GM21360 (cell line): ENCODE measurements around the gene METTL3.

Experiments used
- ATAC-seq: cut with Tn5 transposase; IDR thresholded peaks from one replicate; pipeline ENCODE4 v1.9.1; 2021; ENCODE audit warnings: mild to moderate bottlenecking, moderate library complexity; ENCODE audit not compliant: unreplicated experiment

The METTL3 gene

DNA sequence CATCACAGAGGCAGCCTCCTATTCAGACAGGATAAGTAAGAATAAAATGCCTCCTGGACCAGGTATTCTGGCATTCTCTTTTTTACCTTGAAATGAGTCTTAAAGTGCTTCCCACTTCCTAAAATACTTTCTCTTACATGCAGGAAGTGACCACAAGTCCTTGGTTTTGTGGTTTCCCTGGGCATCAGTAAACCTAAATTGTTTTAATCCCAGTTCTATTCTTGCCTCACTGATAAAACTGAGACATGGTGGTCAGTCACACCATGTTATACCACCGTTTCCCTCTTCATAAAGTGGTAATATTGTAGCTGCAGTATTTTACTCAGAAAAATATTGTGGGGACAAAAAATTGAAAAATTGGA is 16.2 kb upstream of the METTL3 start:
- no peak for ATAC-seq

DNA sequence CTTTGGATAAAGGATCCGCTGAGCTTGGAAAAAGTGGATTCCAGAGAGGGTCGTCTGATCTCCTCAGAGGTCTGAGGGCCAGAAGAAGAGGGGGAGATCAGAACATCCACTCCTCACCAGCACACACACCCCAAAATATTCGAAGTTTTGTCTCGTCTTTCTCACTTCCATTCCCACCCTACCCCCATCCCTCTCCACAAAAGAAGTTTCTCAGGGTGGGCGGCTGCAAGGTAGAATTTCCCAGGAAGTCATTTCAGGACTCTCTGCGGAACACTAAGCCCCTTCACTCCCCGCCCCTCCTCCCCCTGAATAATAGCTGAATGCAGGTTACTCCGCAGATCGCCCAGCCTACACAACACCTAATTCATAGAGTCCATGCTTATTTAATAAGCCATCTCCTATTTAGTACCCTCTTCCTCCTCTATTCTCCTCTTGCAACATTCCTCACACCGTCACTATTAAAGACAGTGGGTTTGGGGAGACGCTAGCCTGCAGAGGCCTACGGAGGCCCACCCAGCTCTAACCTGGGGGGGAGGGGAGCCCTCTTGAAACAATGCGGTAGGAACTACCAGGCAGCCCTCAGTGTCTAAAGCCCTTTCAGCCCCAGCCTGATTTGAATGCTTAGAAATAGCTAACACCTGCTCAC is 15.7 kb upstream of the METTL3 start:
- no peak for ATAC-seq

DNA sequence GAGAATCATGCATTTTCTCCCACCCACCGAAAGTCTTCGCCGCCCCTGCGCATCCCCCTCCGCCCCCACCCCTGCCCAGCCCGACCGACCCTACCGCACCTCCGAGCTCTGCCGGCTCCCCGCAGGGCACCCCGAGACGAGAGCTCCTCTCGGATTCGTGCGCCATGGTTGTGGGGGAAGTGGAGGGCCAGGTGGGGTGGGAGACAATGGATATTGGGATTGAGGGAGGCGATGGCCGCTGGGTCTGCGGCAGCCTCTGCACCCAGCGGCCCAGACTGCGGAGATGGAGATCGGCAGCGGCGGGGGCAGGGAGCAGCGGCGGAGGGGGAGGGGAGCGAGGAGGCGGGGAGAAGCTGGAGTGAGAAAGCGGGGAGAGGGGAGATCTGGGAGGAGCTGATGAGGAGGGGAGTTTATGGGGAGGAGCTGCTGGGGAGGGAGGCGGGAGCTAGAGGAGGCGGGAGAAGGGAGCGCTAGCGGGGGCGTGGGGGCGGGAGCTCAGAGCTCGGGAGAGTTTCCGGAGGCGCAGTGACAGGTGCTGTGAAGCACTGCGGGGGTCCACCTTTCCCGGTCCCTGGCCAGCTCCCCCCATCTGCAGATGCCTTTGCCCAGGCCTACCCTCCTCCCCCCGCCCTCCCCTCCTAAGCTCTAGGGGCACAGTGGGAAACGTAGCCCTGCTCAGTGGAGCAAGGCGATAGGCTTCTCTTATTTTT is 15.0 kb upstream of the METTL3 start, which contains the start of gene SALL2:
Gene SALL2, minus strand, starts transcription at position 385 of the 710 bp plus-strand sequence. Its CDS starts 219 bp downstream, at position 166.
- peak; percentile 59 for ATAC-seq

DNA sequence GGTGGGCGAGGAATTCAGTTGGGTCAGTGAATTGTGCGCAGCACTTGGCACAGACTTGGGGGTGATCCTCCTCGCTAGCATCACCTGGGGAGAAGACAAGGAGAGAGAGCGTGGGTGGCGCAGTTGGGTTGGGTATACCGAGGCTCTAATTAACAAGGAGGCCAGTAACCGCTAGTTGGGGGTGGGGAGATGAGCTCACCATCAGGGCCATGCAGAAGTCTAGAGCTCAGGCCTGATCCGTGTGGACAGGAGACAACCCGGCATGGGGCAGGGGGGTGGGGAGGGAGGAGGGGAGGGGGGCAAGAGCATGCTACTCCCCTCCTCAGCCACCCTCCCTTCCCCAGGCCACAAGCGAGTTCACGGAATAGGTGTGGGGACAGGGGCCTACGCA is 14.4 kb upstream of the METTL3 start:
- ATAC-seq, result no peak

DNA sequence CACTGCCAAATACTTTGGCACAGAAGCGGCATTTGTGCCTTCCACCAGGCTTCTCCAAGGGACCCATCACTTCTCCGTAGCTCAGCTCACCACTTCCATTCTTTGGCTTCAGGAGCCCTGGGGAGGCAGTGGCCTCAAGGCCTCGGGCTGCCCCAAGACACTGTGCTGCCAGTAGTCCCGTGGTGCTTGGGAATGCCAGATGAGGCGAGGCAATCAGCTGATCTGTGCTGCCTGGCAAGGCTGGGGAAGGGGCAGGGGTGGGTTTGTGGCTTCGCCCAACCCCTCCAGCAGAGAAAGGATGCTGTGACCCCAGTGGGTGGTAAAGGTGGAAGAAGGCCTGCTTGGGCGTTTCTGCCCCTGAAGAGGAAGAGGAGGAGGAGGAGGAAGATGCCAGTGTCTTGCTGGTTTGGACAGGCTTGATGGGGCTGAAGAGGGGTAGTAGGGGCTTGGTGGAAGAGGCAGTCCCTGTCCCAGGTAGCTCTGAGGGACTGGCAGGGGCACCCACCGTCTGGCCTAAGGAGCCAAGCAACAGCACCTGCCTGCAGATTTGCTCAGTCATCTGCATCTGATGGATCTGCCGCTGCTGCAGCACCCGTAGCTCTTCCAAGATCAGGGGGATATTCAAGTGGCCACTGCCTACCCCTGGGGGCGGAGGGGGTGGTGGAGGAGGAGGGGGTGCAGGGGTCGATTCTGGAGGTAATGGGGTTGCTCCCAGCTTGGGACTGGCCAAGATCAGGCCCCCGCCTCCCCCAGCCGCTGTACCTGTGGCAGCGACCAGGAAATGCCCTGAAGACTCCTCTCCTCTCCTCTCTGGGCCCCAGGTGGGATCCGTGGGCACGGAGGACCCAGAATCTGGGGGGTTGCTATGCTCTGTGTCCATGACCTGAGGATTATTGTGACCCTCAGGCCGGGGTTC is 13.7 kb upstream of the METTL3 start:
- no peak for ATAC-seq

DNA sequence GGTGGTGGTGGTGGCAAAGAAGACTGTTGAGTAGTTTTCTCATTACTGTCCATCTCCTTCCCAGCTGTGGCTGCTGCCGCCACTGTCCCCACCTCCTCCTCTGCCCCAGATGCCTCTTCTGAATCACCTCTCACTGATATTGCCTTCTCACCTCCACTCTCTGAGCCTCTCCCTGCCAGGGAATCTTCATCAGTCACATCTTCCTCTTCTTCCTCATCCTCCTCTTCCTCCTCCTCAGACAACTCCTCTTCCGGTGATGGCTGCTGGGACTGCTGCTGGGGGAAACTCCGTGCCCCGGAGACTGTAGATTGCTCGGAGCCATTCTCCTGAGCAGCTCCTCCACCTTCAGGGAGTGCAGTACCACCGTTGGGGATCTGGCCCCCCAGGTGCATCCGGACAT is 12.1 kb upstream of the METTL3 start:
- no peak for ATAC-seq

DNA sequence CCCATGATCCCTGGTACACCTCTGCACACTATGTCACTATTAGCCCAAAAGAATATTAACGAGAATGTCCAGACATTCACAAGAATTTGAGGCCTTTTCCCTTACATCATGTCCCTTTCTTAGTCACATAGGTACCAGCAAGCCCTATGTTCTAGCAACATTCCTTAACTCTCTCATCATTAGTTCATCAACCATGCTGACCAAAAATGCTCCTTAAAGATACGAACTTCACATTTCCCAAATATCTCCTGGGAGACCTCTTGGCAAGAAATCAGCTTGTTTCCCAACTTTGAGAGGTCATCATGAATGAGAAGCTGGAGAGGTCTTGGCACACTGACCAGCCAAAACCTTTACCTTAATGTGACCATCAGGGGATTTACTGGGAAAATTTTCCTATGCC is 10.4 kb upstream of the METTL3 start:
- no peak for ATAC-seq

DNA sequence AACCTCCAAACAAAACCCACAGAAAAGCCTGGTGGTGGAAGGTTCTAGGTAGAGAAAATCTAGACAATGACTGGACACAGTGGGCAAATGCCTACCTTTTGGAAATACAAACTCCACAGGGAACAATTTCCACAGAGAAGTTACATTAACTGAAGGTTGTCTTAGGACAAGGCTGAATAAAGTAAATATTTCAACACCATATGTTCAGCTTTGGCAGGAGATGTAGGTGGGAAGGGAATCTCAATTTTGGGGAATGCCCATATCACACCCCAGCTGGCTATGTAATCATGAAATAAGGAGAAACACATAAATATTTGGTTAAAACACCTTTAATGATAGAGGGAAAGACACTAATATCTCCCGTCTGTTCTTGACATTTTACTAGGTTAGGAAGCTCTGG is 9.6 kb upstream of the METTL3 start:
- no peak for ATAC-seq

DNA sequence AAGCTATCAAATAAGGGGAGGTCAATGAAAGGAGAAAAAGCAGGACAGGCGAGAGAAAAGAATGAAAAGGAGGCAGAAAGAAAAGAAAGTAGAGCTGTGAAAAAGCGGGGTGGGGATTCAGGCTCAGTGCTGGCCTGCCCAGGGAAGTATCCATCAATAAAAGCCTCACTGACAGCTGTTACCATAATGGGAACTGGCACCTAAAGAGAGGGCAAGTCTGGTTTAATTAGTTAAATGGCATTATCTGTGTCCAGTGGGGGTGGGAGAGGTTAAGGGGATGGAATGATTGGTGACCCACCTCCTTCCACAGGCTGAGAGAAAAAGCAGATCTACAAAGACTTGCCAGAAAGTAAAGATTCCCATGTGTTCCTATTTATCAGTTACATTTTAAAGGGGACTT is 7.6 kb upstream of the METTL3 start:
- no peak for ATAC-seq

DNA sequence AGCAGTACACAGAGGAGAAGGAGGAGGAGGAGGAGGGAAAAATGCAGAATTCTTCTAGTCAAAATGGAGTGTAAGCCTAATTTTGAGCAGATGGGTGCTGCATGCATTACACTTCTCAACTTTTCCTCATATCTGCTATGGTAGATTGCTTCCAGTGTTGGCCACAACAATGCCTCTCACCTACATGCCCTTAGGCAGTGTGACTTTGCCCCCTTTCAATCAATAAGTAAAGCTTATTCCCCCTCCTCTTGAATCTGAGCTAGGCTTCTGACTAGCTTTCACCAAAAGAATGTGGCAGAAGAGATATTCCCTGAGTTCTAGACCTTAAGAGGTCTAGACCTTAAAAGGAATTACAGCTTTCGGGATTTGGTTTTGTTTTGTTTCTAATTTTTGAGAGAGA is 3.2 kb upstream of the METTL3 start:
- no peak for ATAC-seq

DNA sequence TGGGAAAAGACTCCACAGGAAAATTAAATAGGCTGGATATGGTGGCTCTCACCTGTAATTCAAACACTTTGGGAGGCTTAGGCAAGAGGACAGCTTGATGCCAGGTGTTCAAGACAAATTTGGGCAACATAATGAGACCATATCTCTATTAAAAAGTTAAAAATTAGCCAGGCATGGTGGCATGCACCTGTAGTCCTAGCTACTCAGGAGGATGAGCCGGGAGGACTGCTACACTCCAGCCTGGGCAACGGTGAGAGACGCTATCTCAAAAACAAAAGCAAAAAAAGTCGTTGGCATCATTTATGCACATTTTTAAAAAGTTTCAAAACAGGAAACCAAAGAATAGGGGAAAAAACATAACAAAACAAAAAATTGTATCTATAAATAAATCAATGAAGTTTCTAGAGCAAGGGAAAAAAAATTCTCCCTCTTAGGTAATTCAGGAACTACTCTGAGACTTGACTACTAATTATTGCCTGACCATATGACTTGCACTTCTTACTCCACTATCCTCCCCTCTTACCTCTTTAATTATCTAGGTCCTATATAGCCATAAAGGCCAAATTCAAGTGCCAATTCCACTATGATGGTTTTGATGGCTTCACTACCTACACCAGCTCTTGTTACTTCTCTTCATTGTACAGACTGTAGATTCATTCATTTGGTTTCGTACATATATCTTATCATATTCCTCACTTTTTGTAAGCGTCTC is 1.6 kb downstream of the METTL3 start:
- no peak for ATAC-seq

DNA sequence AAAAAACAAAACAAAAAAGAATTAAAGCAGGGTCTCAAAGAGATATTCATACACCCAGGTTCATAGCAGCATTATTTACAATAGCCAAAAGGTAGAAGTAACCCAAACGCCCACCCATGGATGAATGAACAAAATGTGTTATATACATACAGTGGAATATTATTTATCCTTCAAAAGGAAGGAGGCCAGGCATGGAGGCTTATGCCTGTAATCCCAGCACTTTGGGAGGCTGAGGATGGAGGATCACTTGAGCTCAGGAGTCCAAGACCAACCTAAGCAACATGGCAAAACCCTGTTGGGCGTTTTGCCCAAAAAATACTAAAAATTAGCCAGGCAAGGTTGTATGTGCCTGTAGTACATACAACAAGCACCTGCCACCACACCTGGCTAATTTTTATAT is 4.6 kb downstream of the METTL3 start:
- no peak for ATAC-seq

DNA sequence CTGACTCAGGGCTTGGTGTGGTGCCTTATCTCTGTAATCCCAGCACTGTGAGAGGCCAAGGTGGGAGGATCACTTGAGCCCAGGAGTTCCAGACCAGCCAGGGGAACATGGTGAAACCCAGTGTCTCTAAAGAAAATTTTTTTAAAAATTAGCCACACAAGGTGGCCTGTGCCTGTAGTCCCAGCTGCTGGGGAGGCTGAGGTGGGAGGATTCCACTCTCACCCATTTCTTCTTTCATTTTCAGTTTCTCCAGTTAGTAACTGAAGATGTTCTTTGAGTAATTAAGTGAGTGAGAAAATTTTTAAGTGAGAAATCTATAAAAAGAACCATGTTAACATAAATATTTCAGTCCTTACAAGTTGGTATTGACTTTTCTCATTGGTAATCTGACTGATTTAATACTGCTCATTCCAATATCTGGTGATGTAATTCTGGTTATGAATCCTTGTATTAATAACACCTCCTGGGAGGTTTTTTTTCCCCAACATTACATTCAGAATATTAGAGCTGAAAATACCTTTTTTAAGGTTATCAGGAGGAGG is 6.1 kb downstream of the METTL3 start:
- peak; percentile 81 for ATAC-seq

DNA sequence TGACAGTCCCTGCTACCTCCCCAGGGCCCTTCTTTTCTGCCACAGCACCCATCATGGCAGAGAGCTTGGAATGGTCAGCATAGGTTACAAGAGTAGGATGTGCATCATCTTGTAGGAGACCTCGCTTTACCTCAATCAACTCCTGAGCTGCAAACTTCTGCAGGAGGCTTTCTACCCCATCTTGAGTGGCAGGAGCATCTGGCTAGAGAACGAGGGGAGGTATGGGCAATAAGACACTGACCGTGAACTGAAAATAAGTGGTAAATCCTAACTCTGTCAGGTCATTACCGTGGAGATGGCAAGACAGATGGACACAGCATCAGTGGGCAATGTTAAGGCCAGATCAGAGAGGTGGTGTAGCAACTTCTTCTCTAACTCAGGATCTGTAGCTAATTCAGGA is 7.8 kb downstream of the METTL3 start:
- no peak for ATAC-seq

DNA sequence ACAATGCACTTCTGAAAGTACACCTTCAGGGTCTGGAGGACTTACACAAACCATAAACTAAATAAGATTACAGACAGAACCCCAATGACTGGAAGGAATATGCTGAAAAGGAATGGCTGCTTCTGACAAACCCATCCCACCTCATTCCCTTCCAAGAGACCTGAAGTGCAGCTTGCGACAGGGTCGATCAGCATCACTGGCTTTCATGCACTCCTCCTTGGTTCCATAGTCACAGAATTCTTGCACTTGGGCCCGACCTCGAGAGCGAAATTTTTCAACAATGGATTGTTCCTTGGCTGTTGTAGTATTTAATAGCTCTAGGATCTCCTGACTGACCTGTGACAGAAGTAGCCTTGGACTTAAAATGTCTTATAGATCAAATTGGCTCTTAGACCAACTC is 9.6 kb downstream of the METTL3 start:
- no peak for ATAC-seq

DNA sequence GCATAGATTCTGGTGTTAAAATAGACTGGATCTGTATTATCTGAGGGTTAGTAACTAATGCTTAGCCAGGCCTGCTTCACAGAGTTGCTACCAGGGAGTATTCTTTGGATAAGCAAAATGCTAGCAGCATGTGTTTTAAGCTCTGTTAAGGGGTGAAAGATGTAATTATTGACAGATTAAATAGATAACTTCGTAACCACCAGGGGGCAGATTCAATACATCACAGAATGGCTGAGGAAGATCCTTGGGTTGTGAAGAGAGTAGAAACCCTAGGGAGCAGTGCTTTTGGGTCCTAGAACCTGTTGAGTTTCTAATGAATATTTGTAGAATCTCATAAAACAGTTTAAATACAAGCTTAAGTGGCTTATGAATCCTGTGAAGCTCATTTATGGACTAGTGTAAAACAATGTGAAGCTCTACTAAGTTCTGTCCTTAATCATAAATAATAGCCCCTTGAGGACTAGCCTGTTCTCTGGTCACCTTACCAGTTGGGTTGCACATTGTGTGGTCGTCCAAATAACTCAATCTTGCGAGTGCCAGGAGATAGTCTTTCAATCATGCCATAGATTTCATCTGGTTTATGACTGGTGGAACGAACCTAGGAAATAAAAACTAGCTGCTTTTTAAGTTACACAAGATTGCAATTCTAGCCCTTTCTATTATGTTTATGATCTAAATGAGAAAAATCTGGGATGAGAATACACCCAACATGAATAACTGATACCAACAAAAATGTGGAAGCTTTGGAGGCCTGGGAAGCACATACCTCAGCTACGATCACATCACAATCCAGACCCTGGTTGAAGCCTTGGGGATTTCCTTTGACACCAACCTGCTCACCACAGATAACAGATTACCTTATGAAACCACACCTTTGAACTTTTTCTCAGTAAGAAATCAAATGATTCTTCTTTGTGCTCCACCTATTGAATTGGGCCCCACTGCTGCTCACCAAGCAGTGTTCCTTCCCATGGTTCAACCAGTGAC is 12.3 kb downstream of the METTL3 start:
- ATAC-seq, result no peak

DNA sequence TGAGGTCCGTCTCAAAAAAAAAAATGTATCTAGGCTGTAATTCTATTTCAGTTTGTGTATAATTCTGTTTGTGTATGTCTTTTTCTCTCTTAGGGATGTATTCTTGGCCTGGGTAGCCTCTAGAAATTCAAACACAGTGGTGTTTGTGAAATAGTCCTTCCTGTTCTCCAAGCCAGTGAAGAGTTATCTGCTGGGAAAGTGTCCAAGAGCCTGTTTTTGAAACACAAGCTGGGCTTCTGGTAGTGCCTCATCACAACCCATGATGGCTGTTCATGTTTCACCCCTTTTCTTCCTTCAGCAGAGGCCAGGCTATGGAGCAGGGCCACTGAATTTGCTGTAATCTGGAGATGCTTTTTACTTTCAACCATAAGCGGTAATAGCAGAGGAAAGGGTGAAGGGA is 14.7 kb downstream of the METTL3 start:
- no peak for ATAC-seq

DNA sequence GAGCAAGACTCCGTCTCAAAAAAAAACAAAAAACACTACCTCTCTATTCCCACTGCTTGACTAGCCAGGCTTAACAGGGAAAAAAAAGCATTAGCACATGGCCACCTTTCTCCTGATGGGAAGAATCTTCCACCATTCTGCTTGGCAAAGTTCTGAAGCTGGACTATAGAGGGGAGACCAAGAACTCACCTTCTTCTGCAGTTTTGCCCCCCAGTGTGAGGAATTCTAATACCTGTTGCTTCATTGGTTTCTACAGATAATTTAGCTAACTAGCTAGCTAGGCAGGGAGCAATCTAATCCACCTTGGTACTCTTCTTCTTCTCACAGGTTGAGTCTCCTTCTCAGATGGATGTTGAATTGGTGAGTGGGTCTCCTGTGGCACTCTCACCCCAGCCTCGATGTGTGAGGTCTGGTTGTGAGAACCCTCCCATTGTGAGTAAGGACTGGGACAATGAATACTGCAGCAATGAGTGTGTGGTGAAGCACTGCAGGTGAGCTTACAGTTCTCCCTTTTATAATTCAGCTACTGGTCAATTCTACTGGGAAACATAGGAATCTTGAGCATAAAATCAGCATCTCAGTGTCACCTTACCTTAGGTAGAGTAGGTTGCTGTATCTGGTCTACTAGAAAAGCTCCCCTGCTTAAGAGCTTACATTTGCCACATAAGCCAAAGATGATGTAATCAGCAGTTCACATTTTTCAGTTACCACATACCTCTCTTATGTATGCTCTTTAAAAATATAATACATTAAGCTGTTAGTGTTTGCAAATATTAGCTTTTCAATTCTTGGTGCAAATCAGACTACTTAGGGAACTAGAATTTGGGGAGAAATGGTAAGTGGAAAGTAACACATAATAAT is 16.0 kb downstream of the METTL3 start:
- no peak for ATAC-seq

DNA sequence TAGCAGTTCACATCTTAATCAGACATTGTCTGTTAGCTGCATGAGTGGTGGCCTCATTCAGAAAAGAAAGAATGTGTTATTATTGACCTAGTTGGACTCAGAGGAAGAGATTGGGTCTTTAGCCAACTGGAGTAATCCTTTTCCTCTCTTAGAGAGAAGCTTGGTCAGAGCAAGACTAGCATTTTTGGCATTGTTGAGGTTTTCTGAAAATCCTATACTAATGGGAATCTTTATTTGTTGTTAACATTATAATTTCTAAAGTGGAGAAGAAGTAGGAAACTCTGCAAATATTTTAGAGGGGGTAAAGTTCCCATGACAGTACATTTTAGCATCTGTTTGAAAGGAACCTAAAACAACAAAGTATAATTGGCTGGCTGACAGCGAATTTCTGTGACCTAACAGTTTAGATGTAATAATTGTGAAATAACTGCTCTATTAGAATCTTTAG is 24.5 kb downstream of the METTL3 start:
- no peak for ATAC-seq
